Lower lobe of right lung (tissue), 2 donors: ENCODE measurements around the gene STARD8. TPM values are rescaled to one million over a fixed set of nuclear protein-coding genes. Genes with fewer than 3 reads are reported as not detected.

Experiments
- ATAC-seq, 2 donors: fragments of 200-7000 bp; cut with Tn5 transposase; one replicate each; pipeline ENCODE4 v1.9.1; 2020 to 2022; ENCODE audit warnings: mild to moderate bottlenecking in 2 of 2, moderate library complexity in 2 of 2
- DNase-seq: peaks from one replicate; pipeline ENCODE4 v3.0.0-alpha.2; 2020
- H3K27ac ChIP-seq: fragments of 200-600 bp; one replicate; pipeline ENCODE4 v1.8.0; 2022
- H3K27me3 ChIP-seq: fragments of 200-600 bp; one replicate; pipeline ENCODE4 v1.8.0; 2022; ENCODE audit warnings: low read depth
- H3K36me3 ChIP-seq: fragments of 200-600 bp; one replicate; pipeline ENCODE4 v1.8.0; 2022; ENCODE audit warnings: mild to moderate bottlenecking
- H3K4me1 ChIP-seq: fragments of 200-600 bp; one replicate; pipeline ENCODE4 v1.8.0; 2022
- H3K4me3 ChIP-seq: fragments of 200-600 bp; one replicate; pipeline ENCODE4 v1.8.0; 2022; ENCODE audit warnings: mild to moderate bottlenecking
- H3K9me3 ChIP-seq: fragments of 200-600 bp; one replicate; pipeline ENCODE4 v1.8.0; 2022
- intact Hi-C: fragments of 100-400 bp; cut with DNase I; formaldehyde crosslinking; loops from one replicate; pipeline ENCODE4 v1.11.0; 2022
- total RNA-seq: library from RNA; stranded (reverse); fragmentation: NEBNext Ultra II Directional; extraction: Animal tissue kit (Norgen Biotek cat#: 25700); gene quantifications from one replicate; pipeline ENCODE4 v1.2.1, GENCODE V29; 2021
- TF ChIP-seq, protein P1 (sequence below): fragments of 200-600 bp; IDR thresholded peaks from one replicate; pipeline ENCODE4 v1.8.0; 2022; ENCODE audit warnings: antibody characterized with exemption, mild to moderate bottlenecking
- donor health status: DM: no; HTN: yes; CAD: no; lungs with severe emphysema.

The STARD8 gene
- total RNA-seq, 1 donor from 2014 or later, result 36.5 TPM

DNA sequence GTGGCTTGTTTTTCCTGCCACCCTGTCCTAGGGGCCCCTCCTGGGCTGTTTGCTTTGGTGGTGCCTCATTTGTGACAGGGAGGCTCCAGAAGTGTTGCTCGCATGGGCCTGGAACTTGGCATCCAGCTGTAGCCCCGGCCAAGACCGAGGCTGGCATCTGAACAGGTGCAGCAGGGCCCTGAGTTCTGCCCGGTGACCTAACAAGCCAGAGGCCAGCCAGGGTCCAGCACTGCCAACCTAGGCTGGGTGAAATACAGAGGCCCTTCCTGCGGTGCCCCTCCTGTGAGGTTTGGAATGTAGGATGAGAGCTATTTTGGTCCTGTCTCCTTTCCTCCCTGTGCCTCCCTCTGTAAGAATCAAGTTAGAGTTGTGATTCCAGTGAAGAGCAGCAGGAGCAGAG lies 58.5 kb downstream of the STARD8 start:
- H3K9me3 ChIP-seq, result no peaks in the 10 kb centered on the region
- H3K36me3 ChIP-seq, result no peaks in the 10 kb centered on the region
- no peaks in the 10 kb centered on the region for H3K27me3 ChIP-seq
- intact Hi-C loops, result no loop called here
- no peak overlapping the region for H3K4me3 ChIP-seq
- DNase-seq, result no peak
- no peak for ATAC-seq
- H3K4me1 ChIP-seq, result peaks cover 23% of the 10 kb centered on the region
- TF ChIP-seq, protein P1, sequence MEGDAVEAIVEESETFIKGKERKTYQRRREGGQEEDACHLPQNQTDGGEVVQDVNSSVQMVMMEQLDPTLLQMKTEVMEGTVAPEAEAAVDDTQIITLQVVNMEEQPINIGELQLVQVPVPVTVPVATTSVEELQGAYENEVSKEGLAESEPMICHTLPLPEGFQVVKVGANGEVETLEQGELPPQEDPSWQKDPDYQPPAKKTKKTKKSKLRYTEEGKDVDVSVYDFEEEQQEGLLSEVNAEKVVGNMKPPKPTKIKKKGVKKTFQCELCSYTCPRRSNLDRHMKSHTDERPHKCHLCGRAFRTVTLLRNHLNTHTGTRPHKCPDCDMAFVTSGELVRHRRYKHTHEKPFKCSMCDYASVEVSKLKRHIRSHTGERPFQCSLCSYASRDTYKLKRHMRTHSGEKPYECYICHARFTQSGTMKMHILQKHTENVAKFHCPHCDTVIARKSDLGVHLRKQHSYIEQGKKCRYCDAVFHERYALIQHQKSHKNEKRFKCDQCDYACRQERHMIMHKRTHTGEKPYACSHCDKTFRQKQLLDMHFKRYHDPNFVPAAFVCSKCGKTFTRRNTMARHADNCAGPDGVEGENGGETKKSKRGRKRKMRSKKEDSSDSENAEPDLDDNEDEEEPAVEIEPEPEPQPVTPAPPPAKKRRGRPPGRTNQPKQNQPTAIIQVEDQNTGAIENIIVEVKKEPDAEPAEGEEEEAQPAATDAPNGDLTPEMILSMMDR, result no peak
- H3K27ac ChIP-seq, result no peak overlapping the region

DNA sequence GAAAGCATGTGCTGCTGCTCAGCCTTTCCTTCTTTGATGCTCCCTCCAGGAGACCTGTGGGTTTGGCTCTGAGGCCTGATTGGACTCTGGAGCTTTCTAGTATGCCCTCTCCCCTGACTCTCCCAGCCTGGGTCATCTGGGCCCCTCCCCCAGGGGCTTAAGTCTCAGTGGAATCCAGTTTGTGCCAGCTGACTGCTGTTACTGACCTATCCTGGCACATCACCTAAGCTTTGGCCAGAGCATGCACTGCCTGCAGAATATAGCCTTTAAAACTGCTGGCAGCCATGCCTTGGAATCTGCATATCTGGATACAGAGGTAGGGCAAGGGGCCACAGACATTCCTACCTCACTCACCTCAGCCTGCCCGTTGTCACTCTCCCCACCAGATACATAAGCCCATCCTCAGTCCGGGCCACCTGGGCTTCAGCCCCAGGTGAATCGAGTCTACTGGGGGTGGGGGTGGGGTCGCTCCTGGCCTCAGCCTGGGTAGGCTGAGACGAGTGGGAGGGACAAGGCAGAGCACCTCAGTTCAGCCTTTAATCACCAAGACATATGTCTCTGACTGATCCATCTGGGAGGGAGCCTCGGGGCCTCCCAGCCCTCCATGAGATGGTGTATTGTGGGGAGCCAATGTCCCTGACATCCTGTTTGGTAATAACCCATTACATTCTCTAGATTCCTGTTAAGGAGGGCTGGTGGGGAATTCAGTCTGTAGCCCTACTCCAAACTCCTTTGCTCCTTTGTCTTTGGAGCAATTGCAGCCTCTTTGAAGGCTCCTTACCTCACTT lies 61.2 kb downstream of the STARD8 start:
- H3K4me1 ChIP-seq, result peaks cover 11% of the 10 kb centered on the region
- intact Hi-C loops, result no loop called here
- no peak for ATAC-seq

DNA sequence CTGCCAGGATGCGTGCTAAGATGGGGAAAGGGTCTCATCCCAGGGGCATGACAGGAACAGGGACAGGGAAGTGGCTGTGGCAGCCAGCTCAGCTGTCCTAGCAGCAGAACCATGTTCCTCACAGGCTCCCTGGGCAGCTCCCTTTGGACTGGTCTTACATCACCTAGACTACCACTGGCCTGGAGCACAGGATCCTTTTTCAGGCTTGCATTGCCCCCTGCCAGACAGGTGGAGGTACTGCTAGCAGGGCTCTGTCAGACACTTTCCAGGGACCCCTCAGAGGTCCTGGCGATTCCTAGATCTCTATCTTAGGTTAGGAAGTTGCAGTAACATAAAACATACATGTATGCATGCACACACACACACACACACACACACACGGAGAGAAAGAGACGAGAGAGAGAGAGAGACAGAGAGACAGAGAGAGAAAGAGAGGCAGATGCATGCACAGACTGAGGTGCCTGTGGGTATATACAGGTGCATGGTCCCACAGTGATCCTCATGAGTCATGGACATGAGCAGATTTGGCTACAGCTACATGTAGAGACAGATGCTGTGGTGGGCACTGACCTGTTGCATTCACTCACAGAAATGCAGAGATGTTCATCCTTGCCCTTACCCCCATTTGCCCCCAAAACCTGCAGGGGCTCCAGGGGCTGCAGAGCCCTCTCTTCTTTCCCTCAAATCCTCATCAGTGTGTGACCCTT lies 63.6 kb downstream of the STARD8 start:
- peak; percentile 75 to 77 for ATAC-seq
- H3K4me3 ChIP-seq, result no peak overlapping the region
- no peak for DNase-seq
- H3K36me3 ChIP-seq, result peaks cover 25% of the 10 kb centered on the region
- H3K4me1 ChIP-seq, result no peaks in the 10 kb centered on the region
- TF ChIP-seq, protein P1, result peak; percentile 36
- H3K9me3 ChIP-seq, result no peaks in the 10 kb centered on the region
- no peak overlapping the region for H3K27ac ChIP-seq
- intact Hi-C loops, result no loop called here
- H3K27me3 ChIP-seq, result no peaks in the 10 kb centered on the region

More for the DNA sequence above, 61.2 kb downstream of the STARD8 start:
- no peak for DNase-seq
- H3K27ac ChIP-seq, result no peak overlapping the region
- no peak overlapping the region for H3K4me3 ChIP-seq
- peaks cover 5% of the 10 kb centered on the region for H3K36me3 ChIP-seq
- H3K27me3 ChIP-seq, result no peaks in the 10 kb centered on the region
- TF ChIP-seq, protein P1, result no peak
- no peaks in the 10 kb centered on the region for H3K9me3 ChIP-seq

DNA sequence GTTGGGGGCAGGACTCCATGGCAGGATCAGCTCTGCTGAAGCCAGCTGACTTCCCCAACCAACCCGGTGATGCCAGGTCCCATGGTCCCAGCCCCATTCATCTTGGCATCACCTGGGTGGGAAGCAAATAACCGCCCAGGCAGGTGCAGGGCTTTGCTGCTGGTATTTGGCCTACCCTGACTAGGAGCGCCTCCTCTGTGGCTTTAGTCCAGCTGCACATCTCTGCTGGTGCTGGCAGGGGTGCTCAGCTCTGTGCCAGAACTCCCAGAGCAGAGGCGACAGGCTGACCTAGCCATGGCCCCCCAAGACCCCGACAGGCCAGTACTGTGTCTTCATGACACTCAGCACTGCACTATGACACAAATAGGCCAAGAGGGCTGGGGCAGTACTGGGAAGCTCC lies 64.4 kb downstream of the STARD8 start:
- Histone ChIP-seq H3K27me3 (no peaks in the 10 kb centered on the region), H3K9me3 (no peaks in the 10 kb centered on the region), H3K4me3 (no peak overlapping the region), H3K36me3 (peaks cover 32% of the 10 kb centered on the region), H3K4me1 (no peaks in the 10 kb centered on the region), H3K27ac (no peak overlapping the region)
- intact Hi-C loops, result no loop called here
- TF ChIP-seq, protein P1, result no peak
- DNase-seq (no peak), ATAC-seq (no peak)

DNA sequence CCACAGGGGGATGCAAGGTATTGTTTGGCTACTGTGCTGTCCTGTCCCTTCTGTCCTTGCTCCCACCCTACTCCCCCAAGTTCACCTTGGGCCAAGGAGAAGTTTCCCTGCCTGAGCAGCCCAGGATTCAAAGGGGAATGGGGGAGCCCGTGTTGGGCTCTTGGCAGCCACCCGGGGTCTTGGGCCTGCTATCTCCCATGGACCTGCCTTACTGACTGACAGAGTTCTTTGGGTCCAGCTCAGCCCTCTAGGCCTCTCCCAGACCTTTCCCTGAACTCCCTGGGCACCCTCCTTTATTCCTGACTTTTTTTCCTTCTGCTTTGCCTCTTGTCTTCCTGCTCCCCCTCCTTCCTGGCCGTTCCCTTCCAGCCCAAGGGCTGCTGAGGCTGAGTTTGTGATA lies 67.4 kb downstream of the STARD8 start:
- no peaks in the 10 kb centered on the region for H3K9me3 ChIP-seq
- H3K27me3 ChIP-seq, result no peaks in the 10 kb centered on the region
- TF ChIP-seq, protein P1, result no peak
- H3K27ac ChIP-seq, result no peak overlapping the region
- H3K4me3 ChIP-seq, result no peak overlapping the region
- H3K36me3 ChIP-seq, result peaks cover 54% of the 10 kb centered on the region
- no peaks in the 10 kb centered on the region for H3K4me1 ChIP-seq
- no peak for DNase-seq
- no peak for ATAC-seq
- intact Hi-C loops, result no loop called here
